HepG2 (cell line): ENCODE results near the gene NOTUM. TPM values are rescaled to one million over a fixed set of nuclear protein-coding genes. Genes with fewer than 3 reads are reported as not detected.

ENCODE experiments used
- AGO2 ChIP-seq: fragments of 200-400 bp; formaldehyde crosslinking; optimal IDR thresholded peaks from 2 replicates; pipeline ENCODE3; 2017; ENCODE audit warnings: mild to moderate bottlenecking, low read depth, low read length, moderate library complexity
- CC2D1A ChIP-seq: sonication (generic); formaldehyde crosslinking; IDR thresholded peaks from 2 replicates; pipeline ENCODE4 v1.8.1; 2023; ENCODE audit warnings: mild to moderate bottlenecking, missing genetic modification reagents
- GATA4 ChIP-seq: sonication (generic); IDR thresholded peaks from 2 replicates; pipeline ENCODE4 v1.6.1; 2016; ENCODE audit warnings: antibody characterized with exemption, low read depth, borderline replicate concordance
- ISX ChIP-seq: sonication (generic); formaldehyde crosslinking; conservative IDR thresholded peaks from 2 replicates; pipeline ENCODE4 v1.5.0; 2020; ENCODE audit warnings: missing genetic modification reagents
- PCBP1 ChIP-seq: fragments of 200-400 bp; formaldehyde crosslinking; IDR thresholded peaks from 2 replicates; pipeline ENCODE4 v1.6.1; 2017; ENCODE audit warnings: mild to moderate bottlenecking, low read depth, low read length, borderline replicate concordance
- PRMT3 ChIP-seq: sonication (generic); formaldehyde crosslinking; IDR thresholded peaks from 2 replicates; pipeline ENCODE4 v1.8.1; 2022; ENCODE audit warnings: low read depth, mild to moderate bottlenecking, moderate library complexity, missing genetic modification reagents, borderline replicate concordance
- PRPF4 ChIP-seq: fragments of 200-400 bp; formaldehyde crosslinking; IDR thresholded peaks from 2 replicates; pipeline ENCODE4 v1.6.1; 2016; ENCODE audit warnings: low read length, low read depth; ENCODE audit not compliant: poor library complexity, severe bottlenecking
- TBL1XR1 ChIP-seq: fragments of 150-350 bp; IDR thresholded peaks from 2 replicates; pipeline ENCODE4 v1.6.1; 2014; ENCODE audit warnings: borderline replicate concordance, low read length; ENCODE audit not compliant: partially characterized antibody
- TBP ChIP-seq: sonication (generic); formaldehyde crosslinking; IDR thresholded peaks from 2 replicates; pipeline ENCODE4 v1.5.0; 2020; ENCODE audit warnings: missing genetic modification reagents
- TP53 ChIP-seq: sonication (generic); formaldehyde crosslinking; conservative IDR thresholded peaks from 2 replicates; pipeline ENCODE4 v1.4.0; 2020; ENCODE audit warnings: missing genetic modification reagents
- ZIK1 ChIP-seq: sonication (generic); formaldehyde crosslinking; IDR thresholded peaks from 2 replicates; pipeline ENCODE4 v1.5.0; 2020; ENCODE audit warnings: mild to moderate bottlenecking, low read depth, missing genetic modification reagents, borderline replicate concordance
- ZNF354B ChIP-seq: sonication (generic); formaldehyde crosslinking; IDR thresholded peaks from 2 replicates; pipeline ENCODE4 v1.8.0; 2022; ENCODE audit warnings: mild to moderate bottlenecking, missing genetic modification reagents
- ZNF577 ChIP-seq: sonication (generic); formaldehyde crosslinking; IDR thresholded peaks from 2 replicates; pipeline ENCODE4 v1.4.0; 2020; ENCODE audit warnings: mild to moderate bottlenecking, low read depth, missing genetic modification reagents, borderline replicate concordance
- ZNF746 ChIP-seq: sonication (generic); formaldehyde crosslinking; IDR thresholded peaks from 2 replicates; pipeline ENCODE4 v1.8.0; 2022; ENCODE audit warnings: mild to moderate bottlenecking, missing genetic modification reagents
- ZNF768 ChIP-seq: sonication (generic); formaldehyde crosslinking; IDR thresholded peaks from 2 replicates; pipeline ENCODE4 v1.4.0; 2020; ENCODE audit warnings: missing genetic modification reagents
- polyA plus RNA-seq, 8 experiments: library from polyadenylated mRNA; depleted of rRNA in 3 of 8; stranded (reverse) in 7 of 8; unstranded in 1 of 8; fragments of >200 nt; fragmentation: Illumina TruSeq in 4 of 8; extraction: Trizol in 4 of 8; gene quantifications; 2 replicates each; pipeline versions ENCODE4 v1.2.1 to v1.2.3, GENCODE V29; 2011 to 2016; ENCODE audit warnings: low read depth in 4 of 8, missing spikeins in 1 of 8, mixed read lengths in 1 of 8; ENCODE audit not compliant: insufficient read depth in 1 of 8
- total RNA-seq, 5 experiments: library from RNA; depleted of rRNA; stranded (reverse); fragments of >200 nt; fragmentation: Illumina TruSeq; extraction: Trizol; gene quantifications; 2 replicates each; pipeline ENCODE4 v1.2.3, GENCODE V29; 2016; ENCODE audit warnings: low read depth in 1 of 5
- TF ChIP-seq, protein P1 (sequence below): sonication (generic); formaldehyde crosslinking; IDR thresholded peaks from 2 replicates; pipeline ENCODE4 v1.4.0; 2020; ENCODE audit warnings: mild to moderate bottlenecking, missing genetic modification reagents
- TF ChIP-seq, protein P2 (sequence below): sonication (generic); formaldehyde crosslinking; IDR thresholded peaks from 2 replicates; pipeline ENCODE4 v1.5.0; 2020; ENCODE audit warnings: missing genetic modification reagents
- TF ChIP-seq, protein P3 (sequence below): sonication (generic); formaldehyde crosslinking; IDR thresholded peaks from 2 replicates; pipeline ENCODE4 v1.4.0; 2020; ENCODE audit warnings: missing genetic modification reagents
- TF ChIP-seq, protein P4 (sequence below): sonication (generic); formaldehyde crosslinking; IDR thresholded peaks from 2 replicates; pipeline ENCODE4 v1.4.0; 2020; ENCODE audit warnings: low read depth, missing genetic modification reagents
- TF ChIP-seq, protein P5 (sequence below): sonication (generic); formaldehyde crosslinking; IDR thresholded peaks from 2 replicates; pipeline ENCODE4 v1.5.0; 2020; ENCODE audit warnings: missing genetic modification reagents

Gene NOTUM
- total and polyA plus RNA-seq, 2 of the 13 experiments (the other 11 are each of a cell fraction or from before 2014, with no cell fraction given): 150 to 160 TPM

DNA sequence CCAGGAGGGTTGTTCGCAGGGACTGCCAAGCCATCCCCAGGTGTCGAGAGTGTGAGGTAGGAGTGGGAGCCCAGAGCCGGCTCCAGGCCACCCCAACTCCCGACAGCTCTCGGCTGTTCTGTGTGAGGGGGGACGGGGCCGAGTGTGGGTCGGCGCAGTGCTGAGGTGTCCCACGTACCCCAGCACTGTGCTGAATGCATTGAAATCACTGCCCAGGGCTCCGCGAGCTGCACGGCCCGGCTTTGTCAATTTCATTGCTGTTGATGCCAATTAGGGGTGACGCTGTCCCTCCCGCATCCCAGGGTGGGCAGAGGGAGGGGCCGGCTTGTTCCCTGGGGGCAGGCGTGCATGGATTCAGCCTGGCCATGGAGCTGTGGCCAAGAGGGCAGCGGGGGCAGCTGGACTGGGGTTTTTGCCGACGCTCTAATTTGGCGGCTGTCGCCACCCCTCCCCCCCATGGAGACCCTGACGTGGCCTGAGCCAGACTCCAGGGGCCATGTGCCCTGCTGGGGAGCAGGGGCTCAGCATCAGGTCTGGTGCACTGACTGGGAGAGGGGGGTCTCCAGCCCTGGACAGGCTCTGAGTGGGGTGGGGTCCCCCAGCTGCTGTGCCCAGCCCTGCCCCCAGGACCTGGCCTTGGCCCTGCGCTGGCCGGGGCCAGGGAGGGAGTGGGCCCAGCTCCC lies 47.4 kb upstream of the NOTUM start (continued):
- TF ChIP-seq, protein P1, sequence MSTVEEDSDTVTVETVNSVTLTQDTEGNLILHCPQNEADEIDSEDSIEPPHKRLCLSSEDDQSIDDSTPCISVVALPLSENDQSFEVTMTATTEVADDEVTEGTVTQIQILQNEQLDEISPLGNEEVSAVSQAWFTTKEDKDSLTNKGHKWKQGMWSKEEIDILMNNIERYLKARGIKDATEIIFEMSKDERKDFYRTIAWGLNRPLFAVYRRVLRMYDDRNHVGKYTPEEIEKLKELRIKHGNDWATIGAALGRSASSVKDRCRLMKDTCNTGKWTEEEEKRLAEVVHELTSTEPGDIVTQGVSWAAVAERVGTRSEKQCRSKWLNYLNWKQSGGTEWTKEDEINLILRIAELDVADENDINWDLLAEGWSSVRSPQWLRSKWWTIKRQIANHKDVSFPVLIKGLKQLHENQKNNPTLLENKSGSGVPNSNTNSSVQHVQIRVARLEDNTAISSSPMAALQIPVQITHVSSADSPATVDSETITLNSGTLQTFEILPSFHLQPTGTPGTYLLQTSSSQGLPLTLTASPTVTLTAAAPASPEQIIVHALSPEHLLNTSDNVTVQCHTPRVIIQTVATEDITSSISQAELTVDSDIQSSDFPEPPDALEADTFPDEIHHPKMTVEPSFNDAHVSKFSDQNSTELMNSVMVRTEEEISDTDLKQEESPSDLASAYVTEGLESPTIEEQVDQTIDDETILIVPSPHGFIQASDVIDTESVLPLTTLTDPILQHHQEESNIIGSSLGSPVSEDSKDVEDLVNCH (CRISPR knock-in tag): no peak
- TF ChIP-seq PRPF4 (peak; percentile 48), TBL1XR1 (no peak), ZIK1 (CRISPR knock-in tag) (no peak), ZNF746 (CRISPR knock-in tag) (no peak), ZNF768 (CRISPR knock-in tag) (no peak), TP53 (CRISPR knock-in tag) (no peak), PCBP1 (peak; percentile 76; the same call in 1 of the 2 replicates), ZNF354B (CRISPR knock-in tag) (no peak), AGO2 (peak; percentile 91), GATA4 (no peak), ISX (CRISPR knock-in tag) (no peak), TBP (CRISPR knock-in tag) (no peak), ZNF577 (CRISPR knock-in tag) (no peak), PRMT3 (CRISPR knock-in tag) (no peak), CC2D1A (CRISPR knock-in tag) (no peak)
- TF ChIP-seq, protein P2, sequence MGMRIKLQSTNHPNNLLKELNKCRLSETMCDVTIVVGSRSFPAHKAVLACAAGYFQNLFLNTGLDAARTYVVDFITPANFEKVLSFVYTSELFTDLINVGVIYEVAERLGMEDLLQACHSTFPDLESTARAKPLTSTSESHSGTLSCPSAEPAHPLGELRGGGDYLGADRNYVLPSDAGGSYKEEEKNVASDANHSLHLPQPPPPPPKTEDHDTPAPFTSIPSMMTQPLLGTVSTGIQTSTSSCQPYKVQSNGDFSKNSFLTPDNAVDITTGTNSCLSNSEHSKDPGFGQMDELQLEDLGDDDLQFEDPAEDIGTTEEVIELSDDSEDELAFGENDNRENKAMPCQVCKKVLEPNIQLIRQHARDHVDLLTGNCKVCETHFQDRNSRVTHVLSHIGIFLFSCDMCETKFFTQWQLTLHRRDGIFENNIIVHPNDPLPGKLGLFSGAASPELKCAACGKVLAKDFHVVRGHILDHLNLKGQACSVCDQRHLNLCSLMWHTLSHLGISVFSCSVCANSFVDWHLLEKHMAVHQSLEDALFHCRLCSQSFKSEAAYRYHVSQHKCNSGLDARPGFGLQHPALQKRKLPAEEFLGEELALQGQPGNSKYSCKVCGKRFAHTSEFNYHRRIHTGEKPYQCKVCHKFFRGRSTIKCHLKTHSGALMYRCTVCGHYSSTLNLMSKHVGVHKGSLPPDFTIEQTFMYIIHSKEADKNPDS: no peak
- TF ChIP-seq, protein P3, sequence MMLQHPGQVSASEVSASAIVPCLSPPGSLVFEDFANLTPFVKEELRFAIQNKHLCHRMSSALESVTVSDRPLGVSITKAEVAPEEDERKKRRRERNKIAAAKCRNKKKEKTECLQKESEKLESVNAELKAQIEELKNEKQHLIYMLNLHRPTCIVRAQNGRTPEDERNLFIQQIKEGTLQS (CRISPR knock-in tag): no peak
- TF ChIP-seq, protein P4, sequence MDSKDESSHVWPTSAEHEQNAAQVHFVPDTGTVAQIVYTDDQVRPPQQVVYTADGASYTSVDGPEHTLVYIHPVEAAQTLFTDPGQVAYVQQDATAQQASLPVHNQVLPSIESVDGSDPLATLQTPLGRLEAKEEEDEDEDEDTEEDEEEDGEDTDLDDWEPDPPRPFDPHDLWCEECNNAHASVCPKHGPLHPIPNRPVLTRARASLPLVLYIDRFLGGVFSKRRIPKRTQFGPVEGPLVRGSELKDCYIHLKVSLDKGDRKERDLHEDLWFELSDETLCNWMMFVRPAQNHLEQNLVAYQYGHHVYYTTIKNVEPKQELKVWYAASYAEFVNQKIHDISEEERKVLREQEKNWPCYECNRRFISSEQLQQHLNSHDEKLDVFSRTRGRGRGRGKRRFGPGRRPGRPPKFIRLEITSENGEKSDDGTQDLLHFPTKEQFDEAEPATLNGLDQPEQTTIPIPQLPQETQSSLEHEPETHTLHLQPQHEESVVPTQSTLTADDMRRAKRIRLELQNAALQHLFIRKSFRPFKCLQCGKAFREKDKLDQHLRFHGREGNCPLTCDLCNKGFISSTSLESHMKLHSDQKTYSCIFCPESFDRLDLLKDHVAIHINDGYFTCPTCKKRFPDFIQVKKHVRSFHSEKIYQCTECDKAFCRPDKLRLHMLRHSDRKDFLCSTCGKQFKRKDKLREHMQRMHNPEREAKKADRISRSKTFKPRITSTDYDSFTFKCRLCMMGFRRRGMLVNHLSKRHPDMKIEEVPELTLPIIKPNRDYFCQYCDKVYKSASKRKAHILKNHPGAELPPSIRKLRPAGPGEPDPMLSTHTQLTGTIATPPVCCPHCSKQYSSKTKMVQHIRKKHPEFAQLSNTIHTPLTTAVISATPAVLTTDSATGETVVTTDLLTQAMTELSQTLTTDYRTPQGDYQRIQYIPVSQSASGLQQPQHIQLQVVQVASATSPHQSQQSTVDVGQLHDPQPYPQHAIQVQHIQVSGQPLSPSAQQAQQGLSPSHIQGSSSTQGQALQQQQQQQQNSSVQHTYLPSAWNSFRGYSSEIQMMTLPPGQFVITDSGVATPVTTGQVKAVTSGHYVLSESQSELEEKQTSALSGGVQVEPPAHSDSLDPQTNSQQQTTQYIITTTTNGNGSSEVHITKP (CRISPR knock-in tag): no peak
- TF ChIP-seq, protein P5, sequence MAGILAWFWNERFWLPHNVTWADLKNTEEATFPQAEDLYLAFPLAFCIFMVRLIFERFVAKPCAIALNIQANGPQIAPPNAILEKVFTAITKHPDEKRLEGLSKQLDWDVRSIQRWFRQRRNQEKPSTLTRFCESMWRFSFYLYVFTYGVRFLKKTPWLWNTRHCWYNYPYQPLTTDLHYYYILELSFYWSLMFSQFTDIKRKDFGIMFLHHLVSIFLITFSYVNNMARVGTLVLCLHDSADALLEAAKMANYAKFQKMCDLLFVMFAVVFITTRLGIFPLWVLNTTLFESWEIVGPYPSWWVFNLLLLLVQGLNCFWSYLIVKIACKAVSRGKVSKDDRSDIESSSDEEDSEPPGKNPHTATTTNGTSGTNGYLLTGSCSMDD (CRISPR knock-in tag): no peak
